DMS 273 (cell line): ENCODE data around the gene SGIP1.
"Not testable (repeated sequence)": the region's sequence is repeated elsewhere in the genome, so short reads cannot be mapped to it uniquely, and the experiment has no call there.

Source experiments
- DNase-seq: peaks from one replicate; lab custom pipeline; 2025; ENCODE audit not compliant: unreplicated experiment; lab: John Stamatoyannopoulos, UW

Gene SGIP1

DNA sequence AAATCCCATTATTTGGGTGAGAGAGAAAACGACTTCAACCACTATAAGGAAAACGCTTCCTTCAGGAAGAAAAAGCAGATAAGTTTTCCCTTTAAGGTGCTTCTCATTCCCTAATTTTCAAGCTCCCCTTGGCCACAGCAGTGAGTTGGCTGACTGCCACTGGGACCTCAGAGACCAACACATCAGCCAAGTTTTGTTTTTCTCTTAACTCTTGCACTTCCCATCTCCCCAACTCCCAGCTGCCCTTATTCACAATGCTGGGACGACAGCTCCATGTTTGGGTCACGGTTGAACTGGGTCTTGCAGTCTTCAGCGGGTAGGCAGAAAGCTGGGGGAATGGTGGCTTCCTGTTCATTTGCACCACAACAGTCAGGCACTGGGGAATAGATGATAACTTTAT is 18.9 kb downstream of the SGIP1 start:
- DNase-seq: peak; percentile 33

DNA sequence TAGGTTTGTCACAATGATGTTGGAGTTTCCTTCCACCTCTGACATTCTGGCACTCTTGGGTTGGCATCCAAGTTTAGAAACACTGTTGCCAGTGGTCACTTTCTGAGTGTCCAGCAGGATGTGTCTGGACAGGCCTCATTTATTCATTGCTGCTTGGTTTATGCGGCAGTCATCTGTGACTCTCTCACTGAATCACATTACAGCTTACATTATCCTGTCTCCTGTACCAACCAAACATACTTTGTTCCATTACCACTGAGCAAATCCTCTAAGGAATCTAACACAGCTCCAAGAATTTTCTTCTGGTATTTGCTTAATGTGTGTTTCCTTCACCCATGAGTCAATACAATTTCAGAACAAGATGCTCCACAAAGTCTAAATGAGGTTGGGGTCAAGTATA is 19.9 kb downstream of the SGIP1 start:
- DNase-seq: no peak

DNA sequence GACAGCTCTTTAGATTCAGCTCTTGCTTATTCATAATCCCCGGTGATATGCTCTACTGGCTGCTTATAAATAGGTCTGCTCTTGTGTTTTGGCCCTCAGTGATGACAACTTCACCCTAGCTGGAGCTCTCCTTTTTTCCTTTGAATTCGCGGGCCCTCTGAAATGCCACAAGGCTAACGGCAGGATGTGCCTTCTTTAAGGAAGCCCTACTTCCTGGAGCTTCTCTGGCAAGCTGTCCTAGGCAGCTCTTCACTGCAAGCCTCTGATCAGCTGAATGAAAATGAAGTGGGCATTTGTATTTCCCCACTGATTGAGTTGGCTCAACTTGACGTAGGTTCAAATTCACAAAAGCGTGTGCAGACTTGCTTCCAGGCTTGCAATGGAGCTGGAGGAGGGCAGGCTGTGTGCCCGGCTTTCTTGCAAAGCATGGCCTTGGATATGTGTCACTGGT is 22.2 kb downstream of the SGIP1 start:
- DNase-seq: no peak

DNA sequence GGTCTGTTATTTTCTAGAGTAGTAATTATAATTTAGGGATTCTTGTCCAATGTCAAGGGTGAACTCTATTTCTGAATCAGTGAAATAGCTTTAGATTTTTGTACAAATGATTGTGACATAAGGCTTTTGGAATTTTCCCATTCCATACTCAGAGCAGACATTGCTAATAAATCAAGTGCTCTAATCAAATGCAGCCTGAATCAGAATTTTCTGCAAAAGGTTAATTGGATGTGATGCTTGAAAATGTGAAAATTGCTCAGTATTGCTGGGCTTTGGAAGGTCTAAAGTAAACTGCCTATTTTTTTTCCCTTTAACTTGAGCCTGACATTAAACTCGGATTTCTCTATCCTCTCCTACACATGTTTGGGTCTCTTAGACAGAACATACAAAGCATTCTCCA is 23.2 kb downstream of the SGIP1 start:
- no peak for DNase-seq

DNA sequence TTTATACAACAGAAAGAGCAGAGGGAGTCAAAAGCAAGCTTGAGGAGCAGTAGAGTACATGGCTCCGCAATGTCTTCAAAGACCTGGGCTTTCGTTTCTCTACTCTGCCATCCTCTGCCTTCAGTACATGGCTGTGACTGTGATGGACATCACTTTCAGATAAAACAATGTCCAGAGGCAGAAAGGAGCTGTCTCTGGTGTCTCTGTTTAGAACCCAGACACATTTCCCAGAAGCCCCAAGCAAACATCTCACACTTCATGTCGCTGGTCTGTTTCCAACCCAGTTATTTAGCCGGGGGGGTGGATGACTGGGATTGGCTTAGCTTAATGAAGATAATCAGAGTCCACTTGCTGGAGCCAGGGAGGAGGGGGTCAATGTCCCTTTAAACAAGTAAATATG is 25.6 kb downstream of the SGIP1 start:
- no peak for DNase-seq

DNA sequence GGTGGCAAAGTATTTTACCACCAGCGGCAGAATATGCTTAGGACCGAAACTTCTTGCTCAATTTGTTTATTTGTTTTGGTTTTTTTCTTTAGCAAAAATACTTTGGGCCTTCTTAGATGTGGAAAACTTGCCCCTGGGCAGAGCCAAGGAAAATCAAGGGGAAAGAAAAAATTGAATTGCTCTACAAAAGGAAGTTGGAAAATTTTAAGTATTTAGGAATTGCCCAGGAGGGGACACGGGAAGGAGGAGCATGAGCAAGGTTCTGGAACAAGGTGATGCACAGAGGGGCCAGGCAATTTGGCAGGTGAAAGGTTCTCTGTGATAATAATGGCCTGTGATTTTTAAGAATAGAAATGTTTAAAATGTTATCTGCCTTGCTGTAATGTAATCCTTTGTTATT is 28.6 kb downstream of the SGIP1 start:
- no peak for DNase-seq

DNA sequence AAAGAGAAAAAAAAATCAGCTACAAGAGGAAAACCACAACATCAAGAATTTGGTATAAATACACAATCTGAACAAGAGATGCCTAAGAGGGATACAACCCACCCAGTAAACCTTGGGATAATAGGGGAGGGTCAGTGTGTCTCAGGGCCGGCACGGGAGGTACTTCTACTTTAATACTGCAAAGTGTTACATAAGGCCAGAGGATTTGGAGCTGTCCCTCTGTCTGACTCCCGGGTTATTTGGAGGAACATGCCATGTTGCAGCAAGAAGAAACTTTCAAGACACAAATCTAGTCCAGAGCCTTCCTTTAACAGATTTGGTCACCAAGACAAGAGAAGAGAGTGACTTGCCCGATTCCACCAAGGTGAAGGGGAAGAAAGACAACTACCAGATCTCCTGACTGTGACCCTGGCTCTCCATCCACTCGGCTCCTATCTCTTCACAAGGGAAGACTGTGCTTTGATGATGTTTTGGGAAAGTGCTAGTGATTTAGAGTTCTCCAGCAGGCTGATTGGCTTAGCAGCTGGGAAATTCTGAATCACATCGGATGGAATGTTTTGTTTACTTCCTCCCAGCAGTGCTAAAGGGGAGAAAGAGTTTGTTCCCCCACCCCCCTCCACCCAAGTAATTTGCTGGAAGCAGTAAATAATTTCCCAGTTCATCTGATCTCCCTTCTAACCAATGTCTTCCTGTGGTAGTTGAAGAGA is 29.3 kb downstream of the SGIP1 start:
- no peak for DNase-seq

DNA sequence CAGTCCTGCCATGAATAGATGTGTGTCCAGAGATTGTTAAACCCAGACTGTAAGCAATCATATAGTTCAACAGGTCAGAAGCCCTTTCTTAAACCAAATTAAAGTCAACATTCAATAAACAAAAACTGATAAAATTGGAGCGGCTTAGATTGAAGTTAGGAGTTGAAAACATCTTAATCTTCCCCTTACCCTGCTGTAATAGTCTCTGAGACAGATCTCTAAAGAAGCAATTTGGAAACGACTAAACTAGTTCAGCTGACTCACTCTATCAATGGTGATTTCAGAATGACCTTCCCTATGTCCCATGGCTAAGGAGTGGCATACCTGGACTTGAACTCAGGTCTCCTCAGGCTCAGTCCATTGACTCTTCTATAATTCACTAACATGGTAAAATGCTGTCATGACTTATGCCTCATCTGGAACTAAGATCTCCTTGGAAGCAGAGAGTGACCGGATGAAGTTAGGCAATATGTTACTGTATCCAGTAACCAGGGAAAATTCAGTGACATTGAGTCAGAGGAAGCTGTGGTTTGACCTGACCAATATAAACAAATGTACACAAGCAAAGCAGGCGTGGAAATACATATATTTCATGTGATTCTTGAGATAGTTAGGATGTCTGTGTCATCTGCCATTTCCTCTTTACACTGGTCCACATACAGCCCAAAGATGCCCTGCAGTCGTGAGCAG is 30.1 kb downstream of the SGIP1 start:
- DNase-seq: no peak

DNA sequence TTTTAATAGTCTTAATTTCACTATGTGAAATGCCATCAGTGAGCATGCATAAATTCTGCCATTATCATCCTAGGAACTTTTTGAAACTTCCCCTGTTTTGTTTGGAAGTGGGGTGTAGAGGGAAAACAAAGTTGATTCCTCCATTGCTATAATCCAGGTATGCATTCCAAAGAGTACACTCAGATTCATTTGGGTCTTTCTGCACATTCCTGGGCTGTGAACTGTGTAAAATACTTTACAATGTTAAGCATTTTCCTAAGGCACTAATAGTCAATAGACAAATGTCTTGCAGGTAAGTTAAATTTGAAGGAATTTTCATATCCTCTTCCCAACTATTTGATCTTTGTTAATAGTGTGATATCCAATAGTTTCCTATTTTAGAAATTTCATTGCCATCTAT is 36.2 kb downstream of the SGIP1 start:
- DNase-seq: no peak

DNA sequence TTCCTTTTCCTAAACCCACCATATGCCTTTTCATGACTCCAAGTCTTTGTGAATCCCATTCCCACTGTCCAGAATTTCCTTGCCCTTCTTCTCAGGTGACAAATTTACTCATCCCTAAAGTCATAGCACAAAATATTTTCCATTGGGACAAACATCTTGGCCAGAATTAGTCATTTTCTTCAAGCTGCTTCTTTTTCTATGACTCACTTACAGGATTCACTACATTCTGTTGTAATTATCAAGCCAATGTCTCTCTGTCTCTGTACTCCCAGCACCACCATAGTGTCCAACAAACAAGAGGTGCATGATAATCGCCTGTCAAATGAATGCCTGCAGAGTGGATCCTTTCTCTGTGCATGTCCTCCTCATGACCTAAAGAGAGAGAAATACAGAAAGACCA is 37.8 kb downstream of the SGIP1 start:
- no peak for DNase-seq

DNA sequence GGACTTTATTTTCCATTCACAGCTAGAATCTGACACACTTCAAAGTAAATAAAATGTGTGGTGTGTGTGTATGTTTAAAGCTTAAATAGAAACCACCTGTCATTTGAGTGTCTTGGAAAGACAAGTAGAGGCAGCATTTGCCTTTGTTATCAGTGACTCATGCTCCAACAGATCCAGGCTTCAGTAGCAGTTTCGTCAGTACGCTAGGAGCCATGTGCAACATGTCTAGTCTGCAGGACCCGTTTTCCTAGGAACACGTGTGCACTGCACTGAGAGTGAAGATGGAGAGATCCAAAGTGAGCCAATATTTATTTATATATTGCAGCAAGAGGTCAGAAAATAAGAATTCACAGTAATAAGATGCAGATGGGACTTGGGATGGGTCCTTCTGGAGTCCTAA is 41.8 kb downstream of the SGIP1 start:
- no peak for DNase-seq

DNA sequence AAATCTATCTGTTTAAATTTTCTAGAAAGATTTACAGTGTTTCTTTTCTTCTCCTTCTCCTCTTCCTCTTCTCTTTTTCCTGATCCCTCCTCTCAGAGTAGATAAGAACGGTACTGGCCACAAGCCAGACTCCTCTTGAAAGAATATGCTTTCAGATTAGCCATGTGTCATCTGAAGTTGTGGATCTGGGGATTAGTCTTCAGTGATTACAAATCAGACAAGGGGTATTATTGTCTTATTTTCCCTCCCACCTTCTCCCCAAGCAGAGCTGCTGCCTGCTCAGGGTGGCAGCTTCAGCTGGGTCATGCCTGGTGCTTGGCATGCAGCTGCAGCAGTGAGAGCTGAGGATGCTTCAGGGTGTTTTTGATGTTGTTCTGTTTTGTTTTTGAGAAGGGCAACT is 42.7 kb downstream of the SGIP1 start:
- peak; percentile 33 for DNase-seq

DNA sequence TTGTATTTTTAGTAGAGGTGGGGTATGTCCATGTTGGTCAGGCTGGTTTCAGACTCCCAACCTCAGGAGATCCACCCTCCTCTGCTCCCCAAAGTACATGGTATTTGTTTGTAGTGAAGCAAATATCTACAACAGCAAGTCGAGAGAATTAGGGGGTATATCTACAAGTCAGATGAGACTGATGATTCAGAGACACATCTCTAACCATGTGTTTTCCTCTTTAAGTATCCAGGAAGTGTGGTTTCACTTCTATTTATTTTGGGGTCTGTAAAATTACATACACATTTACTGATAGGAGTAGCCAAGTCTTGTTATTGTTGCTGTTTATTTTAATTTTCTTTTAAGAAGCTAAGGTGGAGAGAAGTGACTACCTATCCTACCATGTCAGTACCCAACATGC is 44.9 kb downstream of the SGIP1 start:
- no peak for DNase-seq

DNA sequence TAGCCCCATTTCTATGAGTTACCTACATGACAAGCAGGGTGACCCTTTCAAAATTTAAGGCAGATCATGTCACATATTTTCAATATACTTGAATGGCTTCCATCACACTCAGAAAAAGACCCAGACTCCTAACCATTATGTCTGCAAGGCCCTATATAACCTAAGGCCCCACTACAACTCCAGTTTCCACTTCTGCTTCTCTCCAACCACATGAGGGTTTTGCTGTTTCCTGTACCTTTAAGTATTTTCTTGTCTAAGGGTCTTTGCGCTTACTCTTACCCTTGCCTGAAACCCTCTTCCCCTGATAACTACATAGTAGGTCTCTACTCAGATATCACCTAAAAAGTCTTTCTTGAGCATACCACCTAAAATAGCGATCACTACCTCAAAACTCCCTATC is 46.1 kb downstream of the SGIP1 start:
- no peak for DNase-seq

DNA sequence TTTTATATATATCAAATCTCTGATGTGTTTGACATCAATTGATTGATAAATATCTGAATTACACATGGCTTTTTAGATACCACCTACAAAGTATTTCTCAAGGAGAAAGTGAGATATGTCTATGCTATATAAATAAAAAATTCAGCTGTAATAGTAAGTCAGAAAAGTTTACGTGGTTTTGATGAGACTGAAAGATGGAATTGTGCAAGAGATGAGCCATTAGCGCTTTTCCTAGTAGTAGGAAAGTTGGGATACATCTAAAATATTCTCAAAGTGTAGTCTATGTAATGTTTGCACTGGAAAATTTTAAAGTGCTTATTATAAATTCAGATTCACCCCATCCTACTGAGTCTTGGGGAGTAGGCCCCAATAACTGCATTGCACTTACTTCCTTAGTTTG is 49.1 kb downstream of the SGIP1 start:
- DNase-seq: no peak

DNA sequence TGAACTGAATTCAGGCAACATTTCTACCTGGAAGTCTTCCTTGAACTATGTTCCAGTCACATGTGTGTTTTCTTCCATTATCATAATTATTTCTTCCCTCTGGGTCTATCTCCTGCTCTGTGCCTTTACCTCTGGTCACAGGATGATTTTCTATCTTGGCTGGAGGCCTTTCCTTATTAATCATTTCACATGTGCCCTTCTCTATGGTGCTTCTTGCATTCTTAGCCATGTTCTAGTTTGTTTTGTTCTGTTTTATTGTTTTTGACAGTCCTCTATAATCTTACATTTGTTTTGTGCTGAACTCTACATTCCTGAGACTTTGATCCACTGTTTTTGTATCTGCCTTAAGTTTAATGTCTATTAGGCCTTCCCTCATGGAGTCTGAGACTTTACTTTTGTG is 51.0 kb downstream of the SGIP1 start:
- no peak for DNase-seq

DNA sequence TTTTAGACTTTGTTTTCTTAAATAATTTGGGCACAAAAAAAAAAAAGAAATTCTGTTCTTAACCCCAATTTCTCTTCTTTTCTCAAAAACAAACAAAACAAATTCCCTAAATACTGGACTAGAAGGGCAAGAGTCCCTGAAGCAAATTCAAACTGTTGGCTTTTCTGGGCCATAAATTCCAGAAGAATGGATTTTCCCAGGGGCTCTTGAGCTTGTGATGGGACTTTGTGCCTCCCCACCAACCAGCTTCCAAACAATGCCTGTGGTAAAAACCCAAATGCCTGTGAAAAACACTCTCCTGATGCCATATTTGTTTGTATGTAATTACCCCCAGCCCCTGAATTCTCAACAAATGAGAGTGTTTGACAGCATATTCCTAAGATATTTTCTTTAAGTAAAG is 55.4 kb downstream of the SGIP1 start:
- no peak for DNase-seq

DNA sequence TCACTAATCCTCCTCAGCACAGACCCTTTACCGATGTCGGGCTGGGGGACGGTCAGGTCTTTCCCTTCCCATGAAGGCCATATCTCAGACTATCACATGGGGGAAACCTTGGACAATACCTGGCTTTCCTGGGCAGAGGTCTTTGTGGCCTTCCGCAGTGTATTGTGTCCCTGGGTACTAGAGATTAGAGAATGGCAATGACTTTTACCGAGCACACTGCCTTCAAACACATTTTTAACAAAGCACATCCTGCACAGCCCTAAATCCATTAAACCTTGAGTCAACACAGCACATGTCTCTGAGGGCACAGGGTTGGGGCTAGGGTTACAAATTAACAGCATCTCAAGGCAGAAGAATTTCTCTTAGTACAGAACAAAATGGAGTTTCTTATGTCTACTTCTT is 58.2 kb downstream of the SGIP1 start:
- DNase-seq: not testable (repeated sequence)

DNA sequence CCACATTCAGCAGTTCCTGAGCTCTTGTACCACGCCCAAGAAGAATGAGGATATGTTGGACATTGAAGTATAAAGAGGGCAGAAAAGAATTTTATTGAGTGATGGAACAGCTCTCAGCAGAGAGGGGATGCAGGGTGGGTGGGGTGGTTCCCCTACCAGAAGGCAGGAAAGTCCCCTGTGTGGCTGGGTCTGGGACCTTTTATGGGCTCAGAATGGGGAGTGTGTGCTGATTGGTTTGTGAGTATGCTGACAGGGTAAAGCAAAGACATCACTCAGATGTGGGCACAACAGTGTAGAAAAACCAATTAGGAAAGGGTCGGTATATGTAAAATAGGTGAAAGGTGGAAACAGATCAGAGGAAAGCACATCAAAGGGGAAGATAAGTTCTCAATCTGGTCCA is 62.2 kb downstream of the SGIP1 start:
- DNase-seq: no peak

DNA sequence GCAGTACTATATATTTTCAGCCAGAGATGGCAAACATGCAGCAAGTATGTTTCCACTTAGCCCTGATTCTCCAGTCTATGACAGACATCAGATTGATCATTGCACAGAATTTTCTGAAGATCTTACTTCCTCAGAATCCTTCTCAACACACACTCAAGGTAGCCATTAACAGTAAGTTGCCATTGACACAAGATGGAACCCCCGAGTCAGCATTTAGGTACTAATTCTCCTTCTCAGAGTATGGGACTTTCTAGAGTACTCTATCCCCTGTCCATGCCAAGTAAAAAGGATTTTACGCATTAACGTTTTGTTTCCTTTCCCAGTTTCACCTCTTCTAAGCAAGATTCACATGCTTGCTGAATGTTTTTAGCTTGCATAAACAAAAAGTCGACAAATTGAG is 63.5 kb downstream of the SGIP1 start:
- no peak for DNase-seq

DNA sequence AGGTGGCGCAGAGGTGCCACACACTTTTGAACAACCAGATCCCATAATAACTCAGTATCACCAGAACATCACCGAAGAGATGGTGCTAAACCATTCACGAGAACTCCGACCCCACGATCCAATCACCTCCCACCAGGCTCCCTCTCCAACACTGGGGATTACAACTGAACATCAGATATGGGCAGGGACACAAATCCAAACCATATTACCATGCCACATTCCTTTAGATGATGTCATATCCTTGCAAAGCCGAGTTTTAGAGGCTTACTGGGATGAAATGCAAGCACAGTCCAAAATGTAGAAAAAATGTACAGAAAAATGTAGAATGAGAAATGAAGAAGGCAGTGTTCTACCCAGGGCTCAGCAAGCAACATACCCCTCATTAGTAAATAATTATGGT is 64.7 kb downstream of the SGIP1 start:
- no peak for DNase-seq

DNA sequence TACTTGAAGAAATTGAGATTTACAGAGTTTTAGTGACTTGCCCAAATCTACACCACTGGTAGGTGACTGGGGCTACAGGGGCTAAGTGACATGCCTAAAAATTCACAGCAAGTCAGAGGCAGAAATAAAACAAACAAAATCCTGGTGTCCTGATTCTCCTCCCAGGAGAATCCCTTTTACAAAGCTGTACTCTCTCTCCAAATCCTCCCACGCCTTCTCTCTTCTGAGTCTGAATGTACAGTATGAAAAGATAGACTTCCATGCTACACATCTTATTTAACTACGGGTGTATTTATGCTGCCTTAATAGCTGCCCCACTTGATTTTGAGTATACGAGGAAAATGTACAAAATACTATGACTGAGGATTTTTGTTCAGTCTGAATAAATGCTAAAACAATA is 65.4 kb downstream of the SGIP1 start:
- no peak for DNase-seq
